SJSA1 (cell line): ENCODE measurements around the gene MX2. TPM values are rescaled to one million over a fixed set of nuclear protein-coding genes. Genes with fewer than 3 reads are reported as not detected.

Source experiments
- DNase-seq, 2 experiments: peaks; one replicate each; pipeline ENCODE4 v3.0.0-alpha.2; 2015 to 2020; ENCODE audit warnings: low spot score in 2 of 2, low read depth in 1 of 2
- H3K27ac ChIP-seq: fragments of 250-450 bp; sonication (Bioruptor Pico); 2 replicates; pipeline ENCODE4 v1.5.1; 2020; ENCODE audit warnings: mild to moderate bottlenecking, moderate library complexity
- H3K27me3 ChIP-seq: fragments of 250-450 bp; sonication (Bioruptor Pico); replicated peaks from 2 replicates; pipeline ENCODE4 v1.5.1; 2020; ENCODE audit warnings: mild to moderate bottlenecking, moderate library complexity
- H3K36me3 ChIP-seq: fragments of 250-450 bp; sonication (Bioruptor Pico); 2 replicates; pipeline ENCODE4 v1.5.1; 2020; ENCODE audit warnings: mild to moderate bottlenecking
- H3K4me1 ChIP-seq: fragments of 250-450 bp; sonication (Bioruptor Pico); replicated peaks from 2 replicates; pipeline ENCODE4 v1.6.1; 2021; ENCODE audit warnings: mild to moderate bottlenecking
- H3K4me3 ChIP-seq: fragments of 250-450 bp; sonication (Bioruptor Pico); 2 replicates; pipeline ENCODE4 v1.5.1; 2020; ENCODE audit warnings: mild to moderate bottlenecking
- H3K9me3 ChIP-seq: fragments of 250-450 bp; sonication (Bioruptor Pico); replicated peaks from 2 replicates; pipeline ENCODE4 v1.5.1; 2020; ENCODE audit warnings: mild to moderate bottlenecking
- total RNA-seq: library from RNA; depleted of rRNA; stranded (reverse); fragments of >200 nt; shearing (Covaris generic); gene quantifications from 2 replicates; pipeline ENCODE4 v1.2.3, GENCODE V29; 2014

MX2 gene
- total RNA-seq, 1 experiment from 2014 or later: not detected

DNA sequence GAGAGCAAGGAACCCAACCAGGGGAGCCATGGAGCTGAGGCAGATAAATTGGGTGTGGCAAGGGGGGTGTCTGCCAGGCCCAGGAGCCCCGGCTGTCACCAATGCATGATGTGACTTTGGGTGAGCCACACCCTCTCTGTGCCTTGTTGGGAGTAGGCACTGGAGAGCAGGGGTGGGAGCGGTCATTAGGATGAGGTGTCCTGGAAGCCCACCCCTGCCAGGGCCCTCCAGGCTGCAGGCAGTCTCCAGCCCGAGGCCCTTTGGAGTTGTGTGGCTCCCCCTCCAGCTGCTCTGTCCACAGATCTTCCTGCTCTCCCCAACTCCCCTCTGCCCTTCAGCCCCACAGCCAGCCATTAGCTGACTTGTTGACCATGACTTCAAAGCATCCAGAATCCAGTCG lies 11.4 kb downstream of the MX2 start:
- no peaks in the 10 kb centered on the region for H3K4me1 ChIP-seq

DNA sequence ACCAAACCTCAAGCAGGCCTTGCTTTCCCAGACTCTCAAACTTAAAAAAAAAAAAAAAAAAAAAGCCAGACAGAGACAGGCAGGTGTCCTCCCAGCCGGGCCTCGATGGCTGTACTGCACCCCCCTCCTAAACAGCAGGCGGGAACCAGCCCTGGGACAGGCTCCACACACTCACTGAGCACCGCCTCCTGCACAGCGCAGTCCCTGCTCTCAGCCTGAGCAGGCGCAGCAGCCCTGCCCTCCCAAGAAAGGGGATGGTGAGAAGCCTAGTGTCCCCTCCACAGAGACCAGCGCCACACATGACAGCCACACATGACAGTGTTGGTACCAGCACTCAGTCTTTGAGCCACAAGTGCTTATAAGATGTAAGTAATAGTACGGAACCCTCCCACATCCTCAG lies 11.9 kb downstream of the MX2 start:
- H3K27me3 ChIP-seq: no peaks in the 10 kb centered on the region
- H3K36me3 ChIP-seq: no peaks in the 10 kb centered on the region
- H3K4me3 ChIP-seq: no peak overlapping the region
- H3K4me1 ChIP-seq: no peaks in the 10 kb centered on the region
- no peak for DNase-seq
- H3K9me3 ChIP-seq: no peaks in the 10 kb centered on the region
- H3K27ac ChIP-seq: no peak overlapping the region

More for the DNA sequence above, 11.4 kb downstream of the MX2 start:
- no peak for DNase-seq
- H3K9me3 ChIP-seq: no peaks in the 10 kb centered on the region
- H3K27me3 ChIP-seq: no peaks in the 10 kb centered on the region
- no peak overlapping the region for H3K27ac ChIP-seq
- H3K4me3 ChIP-seq: no peak overlapping the region
- no peaks in the 10 kb centered on the region for H3K36me3 ChIP-seq

DNA sequence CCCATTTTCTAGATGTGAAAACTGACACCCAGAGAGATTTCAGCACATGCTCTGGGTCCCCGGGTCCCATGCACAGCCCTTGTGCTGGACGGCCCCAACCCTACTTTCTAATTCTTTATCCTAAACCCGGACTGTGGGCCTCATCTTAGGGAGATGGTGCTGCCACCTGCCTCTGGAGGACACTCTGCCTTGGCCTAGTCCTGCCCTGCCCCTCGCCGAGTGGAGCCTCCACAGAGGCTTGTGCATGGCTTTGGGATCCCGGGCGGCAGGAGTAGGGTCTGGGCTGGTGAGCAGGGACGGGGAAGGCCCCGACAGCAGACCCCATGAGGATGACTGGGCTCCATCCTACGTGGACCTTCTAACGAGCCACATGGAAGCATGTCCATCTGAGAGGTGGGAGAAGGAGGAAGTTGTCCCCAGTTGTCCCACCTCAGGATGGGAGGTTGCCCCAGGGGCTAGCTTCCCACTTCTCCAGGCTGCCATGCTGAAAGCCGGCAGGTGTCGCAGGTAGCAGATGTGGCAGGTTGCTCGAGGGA lies 12.4 kb downstream of the MX2 start:
- H3K36me3 ChIP-seq: no peaks in the 10 kb centered on the region
- H3K4me1 ChIP-seq: no peaks in the 10 kb centered on the region
- no peaks in the 10 kb centered on the region for H3K9me3 ChIP-seq
- H3K27me3 ChIP-seq: no peaks in the 10 kb centered on the region
- H3K4me3 ChIP-seq: no peak overlapping the region
- no peak for DNase-seq
- H3K27ac ChIP-seq: no peak overlapping the region

DNA sequence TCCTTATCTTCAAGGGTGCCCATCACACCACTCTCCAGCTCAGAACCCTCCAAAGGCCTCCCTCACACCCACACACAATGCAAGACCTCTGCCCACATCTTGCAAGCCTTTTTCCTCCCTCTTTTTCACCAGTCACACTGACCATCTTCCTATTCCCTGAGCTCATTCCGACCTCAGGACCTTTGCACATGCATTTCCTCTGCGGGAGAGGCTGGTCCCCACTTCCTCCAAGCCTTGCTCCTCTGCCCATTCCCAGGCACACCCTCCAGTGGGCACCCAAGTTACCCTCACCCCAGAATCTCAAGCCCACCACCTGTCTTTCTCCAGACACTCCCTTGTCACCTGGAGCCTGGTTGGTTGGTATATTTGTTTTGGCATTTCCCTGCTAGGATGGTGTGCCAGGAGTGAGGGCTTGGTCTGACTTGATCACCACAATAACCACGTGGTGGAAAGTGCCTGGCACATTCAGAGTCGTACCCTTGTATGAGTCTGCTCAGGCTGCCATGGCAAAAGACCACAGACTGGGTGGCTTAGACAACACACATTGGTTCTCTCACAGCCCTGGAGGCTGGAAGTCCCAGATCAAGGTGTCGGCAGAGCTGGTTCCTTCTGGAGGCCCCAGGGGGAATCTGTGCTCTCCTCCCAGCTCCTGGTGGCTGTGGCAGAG lies 13.2 kb downstream of the MX2 start:
- no peaks in the 10 kb centered on the region for H3K9me3 ChIP-seq
- no peak for DNase-seq
- H3K4me3 ChIP-seq: no peak overlapping the region
- no peaks in the 10 kb centered on the region for H3K4me1 ChIP-seq
- H3K27ac ChIP-seq: no peak overlapping the region
- H3K36me3 ChIP-seq: no peaks in the 10 kb centered on the region
- H3K27me3 ChIP-seq: no peaks in the 10 kb centered on the region

DNA sequence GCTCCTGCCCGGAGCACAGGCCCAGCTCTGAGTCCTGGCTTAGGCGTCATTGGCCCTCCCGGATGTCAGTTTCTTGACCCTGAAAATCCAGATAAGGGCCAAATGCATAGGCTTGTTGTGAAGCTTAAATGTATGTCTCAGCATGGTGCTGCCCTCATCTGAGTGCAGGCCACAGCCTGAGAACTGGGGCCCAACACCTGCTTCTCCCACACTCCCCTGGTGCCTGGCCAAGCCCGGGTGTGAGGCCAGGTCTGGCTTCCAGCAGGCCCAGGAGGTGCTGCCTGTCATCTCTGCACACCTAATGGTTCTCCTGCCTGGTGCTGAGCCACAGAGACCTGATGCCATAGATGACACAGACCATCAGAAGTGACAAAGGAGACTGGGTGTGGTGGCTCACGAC lies 14.0 kb downstream of the MX2 start:
- DNase-seq: no peak
- no peaks in the 10 kb centered on the region for H3K4me1 ChIP-seq
- H3K4me3 ChIP-seq: no peak overlapping the region
- no peak overlapping the region for H3K27ac ChIP-seq
- H3K27me3 ChIP-seq: no peaks in the 10 kb centered on the region
- H3K9me3 ChIP-seq: no peaks in the 10 kb centered on the region
- no peaks in the 10 kb centered on the region for H3K36me3 ChIP-seq

DNA sequence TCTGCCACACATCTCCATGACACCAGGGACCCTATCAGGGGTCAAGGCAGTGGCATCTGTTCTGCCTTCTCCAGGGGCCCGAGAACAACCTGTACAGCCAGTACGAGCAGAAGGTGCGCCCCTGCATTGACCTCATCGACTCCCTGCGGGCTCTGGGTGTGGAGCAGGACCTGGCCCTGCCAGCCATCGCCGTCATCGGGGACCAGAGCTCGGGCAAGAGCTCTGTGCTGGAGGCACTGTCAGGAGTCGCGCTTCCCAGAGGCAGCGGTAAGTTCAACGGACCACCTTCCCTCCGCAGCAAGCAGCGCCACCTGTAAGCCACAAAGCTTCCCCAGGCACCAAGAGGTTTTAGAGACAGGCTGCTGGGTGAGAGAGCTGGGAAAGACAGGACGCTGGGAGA lies 15.9 kb downstream of the MX2 start:
- DNase-seq: no peak
- Histone ChIP-seq H3K27me3 (no peaks in the 10 kb centered on the region), H3K36me3 (no peaks in the 10 kb centered on the region)

DNA sequence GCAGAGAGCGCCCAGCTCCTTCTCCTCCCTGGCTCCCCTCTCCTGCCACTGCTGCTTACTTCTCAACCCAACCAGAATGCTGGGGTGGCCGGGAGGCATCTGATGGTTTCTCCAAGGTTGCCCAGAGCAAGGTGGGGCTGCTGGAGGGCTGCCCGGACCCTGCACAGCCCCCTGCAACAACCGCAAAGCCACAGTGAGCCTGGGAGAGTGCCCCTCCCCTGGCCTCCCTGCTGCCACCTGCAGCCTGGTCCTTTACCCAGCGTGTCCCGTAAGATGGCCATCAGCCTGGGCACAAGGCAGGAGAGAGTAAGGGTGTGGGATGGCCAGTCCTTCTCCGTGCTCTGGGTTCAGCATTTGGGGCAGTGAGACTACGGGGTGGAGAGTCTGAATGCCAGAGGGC lies 17.0 kb downstream of the MX2 start:
- H3K4me1 ChIP-seq: no peaks in the 10 kb centered on the region
- no peak overlapping the region for H3K4me3 ChIP-seq
- no peaks in the 10 kb centered on the region for H3K27me3 ChIP-seq
- H3K36me3 ChIP-seq: no peaks in the 10 kb centered on the region
- H3K27ac ChIP-seq: no peak overlapping the region
- no peaks in the 10 kb centered on the region for H3K9me3 ChIP-seq
- DNase-seq: no peak

More for the DNA sequence above, 15.9 kb downstream of the MX2 start:
- no peak overlapping the region for H3K27ac ChIP-seq
- no peaks in the 10 kb centered on the region for H3K4me1 ChIP-seq
- H3K9me3 ChIP-seq: no peaks in the 10 kb centered on the region
- H3K4me3 ChIP-seq: no peak overlapping the region

DNA sequence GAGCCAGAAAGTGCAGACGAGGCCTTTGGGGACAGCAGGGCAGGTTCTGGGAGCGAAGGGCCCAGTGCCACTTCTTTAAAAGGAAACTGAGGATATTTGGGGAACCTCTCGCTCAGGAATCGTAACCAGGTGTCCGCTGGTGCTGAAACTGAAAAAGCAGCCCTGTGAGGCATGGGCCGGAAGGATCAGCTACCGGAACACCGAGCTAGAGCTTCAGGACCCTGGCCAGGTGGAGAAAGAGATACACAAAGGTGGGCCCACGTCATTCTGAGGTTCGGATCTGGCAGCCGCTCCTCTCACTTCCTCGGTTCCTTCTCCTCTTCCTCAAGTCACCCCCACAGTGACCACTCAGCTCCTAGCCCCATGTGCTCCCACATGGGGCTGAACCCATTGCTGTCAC lies 18.1 kb downstream of the MX2 start:
- Histone ChIP-seq H3K4me3 (no peak overlapping the region), H3K27me3 (no peaks in the 10 kb centered on the region), H3K9me3 (no peaks in the 10 kb centered on the region), H3K4me1 (no peaks in the 10 kb centered on the region), H3K27ac (no peak overlapping the region), H3K36me3 (no peaks in the 10 kb centered on the region)
- DNase-seq: no peak

DNA sequence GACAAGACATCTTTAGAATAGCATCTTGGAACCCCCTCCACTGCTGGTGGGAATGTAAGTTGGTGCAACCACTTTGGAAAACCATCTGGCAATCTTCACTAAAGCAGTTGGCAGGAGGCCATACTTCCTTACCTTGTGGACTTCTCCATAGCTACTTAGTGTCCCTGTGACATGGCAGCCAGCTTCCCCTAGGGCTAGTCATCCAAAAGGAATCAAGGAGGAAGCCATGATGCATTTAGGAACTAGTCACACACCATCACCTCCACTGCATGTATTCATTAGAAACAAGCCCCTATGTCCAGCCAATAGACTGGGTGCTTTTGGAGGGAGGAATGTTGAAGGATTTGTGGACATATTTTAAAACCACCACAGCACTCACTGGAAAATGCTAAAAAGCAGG lies 19.9 kb downstream of the MX2 start:
- Histone ChIP-seq H3K4me3 (no peak overlapping the region), H3K9me3 (no peaks in the 10 kb centered on the region), H3K27me3 (no peaks in the 10 kb centered on the region), H3K27ac (no peak overlapping the region), H3K36me3 (no peaks in the 10 kb centered on the region), H3K4me1 (no peaks in the 10 kb centered on the region)
- DNase-seq: no peak

DNA sequence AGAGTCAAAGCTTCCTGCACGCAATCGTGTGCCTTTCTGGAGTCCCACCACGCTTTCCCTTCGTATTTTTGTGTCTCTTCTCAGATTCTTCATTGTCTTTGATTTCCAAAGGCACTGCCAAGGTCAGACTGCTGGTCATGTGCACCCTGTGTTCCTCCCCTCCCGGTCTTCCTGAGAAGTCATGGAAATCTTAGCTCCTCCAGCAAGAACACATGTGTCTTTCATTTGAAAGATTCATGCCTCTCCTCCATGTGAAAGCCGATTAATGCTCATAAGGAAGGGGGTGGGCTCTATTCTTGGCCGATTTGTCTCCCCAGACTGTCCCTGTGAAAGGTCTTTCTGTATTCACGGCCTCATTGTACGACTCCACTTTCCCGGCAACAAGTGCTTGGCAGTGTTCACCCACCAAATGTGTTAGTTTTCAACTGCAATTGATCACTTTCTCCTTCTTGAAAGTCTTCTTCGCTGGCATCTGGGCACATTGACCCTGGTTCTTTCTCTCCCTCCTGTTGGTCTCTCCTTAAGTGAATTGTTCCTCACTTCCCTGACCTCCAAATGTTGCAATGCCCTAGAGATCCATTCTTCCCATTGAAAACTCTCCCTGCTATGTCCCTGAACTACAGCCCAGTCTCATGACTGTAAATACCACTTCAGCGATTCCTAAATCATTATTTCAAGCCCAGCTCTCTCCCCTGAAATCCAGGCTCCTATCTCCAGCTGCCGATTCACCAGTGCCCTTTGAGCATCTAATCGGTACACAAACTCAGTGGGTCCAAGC lies 25.4 kb downstream of the MX2 start:
- Histone ChIP-seq H3K36me3 (no peaks in the 10 kb centered on the region), H3K9me3 (no peaks in the 10 kb centered on the region), H3K27me3 (0 out of 2 replicates have a peak, but pooled peaks cover 3% of the 10 kb centered on the region), H3K27ac (no peak overlapping the region), H3K4me3 (no peak overlapping the region), H3K4me1 (no peaks in the 10 kb centered on the region)
- no peak for DNase-seq

DNA sequence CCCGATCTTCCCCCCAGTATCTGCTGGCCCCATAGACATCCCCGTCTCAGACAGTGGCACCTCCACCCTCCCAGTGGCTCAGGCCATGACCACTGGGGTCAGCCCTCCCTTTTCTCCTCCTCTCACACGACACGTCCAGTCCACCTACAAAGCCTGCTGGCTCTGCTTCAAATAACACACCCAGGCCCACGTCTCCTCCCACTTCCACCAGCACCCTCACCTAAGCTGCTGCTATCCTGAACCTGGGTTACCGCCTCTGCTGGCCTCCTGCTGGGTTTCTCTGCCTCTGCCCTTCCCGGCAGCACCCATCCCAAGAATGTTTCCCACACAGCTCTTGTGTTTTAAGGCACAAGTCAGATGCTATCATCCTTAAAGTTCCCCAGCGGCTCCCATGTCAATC lies 26.0 kb downstream of the MX2 start:
- DNase-seq: no peak

DNA sequence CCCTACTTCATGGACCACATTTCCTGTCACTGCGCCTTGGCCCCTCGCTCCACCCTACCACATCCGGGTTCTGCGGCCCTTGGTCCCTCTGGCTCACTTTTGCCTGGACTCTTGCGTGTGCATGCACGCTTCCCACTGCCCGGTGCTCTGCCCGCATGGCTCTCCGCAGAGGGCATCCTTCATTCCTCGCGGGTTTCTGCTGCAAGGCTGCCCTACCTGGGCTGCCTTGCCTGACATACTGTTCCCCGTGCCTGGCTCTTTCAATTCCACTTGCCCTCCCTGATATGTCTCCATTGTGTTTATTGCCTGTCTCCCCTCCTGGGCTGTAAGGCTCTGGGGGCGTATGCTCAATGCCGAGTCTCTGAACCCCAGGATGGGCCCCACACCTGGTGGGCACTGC lies 26.4 kb downstream of the MX2 start:
- H3K36me3 ChIP-seq: no peaks in the 10 kb centered on the region
- no peak overlapping the region for H3K27ac ChIP-seq
- H3K4me3 ChIP-seq: no peak overlapping the region
- H3K4me1 ChIP-seq: no peaks in the 10 kb centered on the region
- no peaks in the 10 kb centered on the region for H3K9me3 ChIP-seq
- DNase-seq: no peak
- 0 out of 2 replicates have a peak, but pooled peaks cover 3% of the 10 kb centered on the region for H3K27me3 ChIP-seq

More for the DNA sequence above, 26.0 kb downstream of the MX2 start:
- Histone ChIP-seq H3K9me3 (no peaks in the 10 kb centered on the region), H3K4me3 (no peak overlapping the region), H3K4me1 (no peaks in the 10 kb centered on the region), H3K36me3 (no peaks in the 10 kb centered on the region), H3K27ac (no peak overlapping the region), H3K27me3 (0 out of 2 replicates have a peak, but pooled peaks cover 3% of the 10 kb centered on the region)

DNA sequence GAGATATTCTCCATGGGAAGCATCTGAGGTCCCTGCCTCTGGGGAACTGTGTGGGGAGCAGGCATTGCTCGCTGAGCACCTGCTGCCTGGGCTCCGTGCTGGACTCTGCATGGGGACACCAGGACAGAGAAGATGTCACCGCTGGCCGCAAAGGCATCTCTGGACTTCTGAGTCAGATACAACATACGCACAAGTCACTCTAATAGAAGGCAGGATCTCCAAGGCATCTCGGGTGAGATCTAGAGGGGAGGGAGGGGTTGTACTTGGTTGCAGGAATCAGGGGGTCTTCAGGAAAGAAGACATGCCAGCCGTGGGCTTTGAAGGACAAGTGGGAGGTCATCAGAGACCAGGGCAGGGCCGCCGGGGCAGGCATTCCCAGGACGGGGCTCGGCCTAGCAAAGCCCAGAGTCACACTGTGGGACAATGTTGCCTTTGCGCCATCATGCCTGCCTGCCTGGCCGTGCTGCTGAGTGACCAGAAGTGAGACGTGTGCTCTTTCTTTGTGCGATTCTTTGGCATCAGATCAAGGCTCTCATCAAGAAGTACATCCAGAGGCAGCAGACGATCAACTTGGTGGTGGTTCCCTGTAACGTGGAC lies 28.3 kb downstream of the MX2 start:
- Histone ChIP-seq H3K27ac (no peak overlapping the region), H3K36me3 (no peaks in the 10 kb centered on the region), H3K27me3 (0 out of 2 replicates have a peak, but pooled peaks cover 3% of the 10 kb centered on the region), H3K9me3 (no peaks in the 10 kb centered on the region), H3K4me1 (no peaks in the 10 kb centered on the region), H3K4me3 (no peak overlapping the region)
- DNase-seq: no peak
